CD4-positive, alpha-beta T cell (primary cell): ENCODE measurements around the gene BET1. TPM values are rescaled to one million over a fixed set of nuclear protein-coding genes. Genes with fewer than 3 reads are reported as not detected.

Experiments used
- ATAC-seq: fragments of 200-7000 bp; cut with Tn5 transposase; one replicate; pipeline ENCODE4 v1.10.0; 2022; ENCODE audit warnings: mild to moderate bottlenecking; ENCODE audit not compliant: poor library complexity
- CTCF ChIA-PET: fragments of 350-600 bp; sonication (Branson Sonifier 250); formaldehyde crosslinking; loops from one replicate; lab custom pipeline; 2021; ENCODE audit warnings: antibody characterized with exemption, inconsistent platforms; lab: Charles Lee
- POLR2A ChIA-PET: fragments of 350-600 bp; sonication (Branson Sonifier 250); formaldehyde crosslinking; loops from one replicate; lab custom pipeline; 2021; ENCODE audit warnings: antibody characterized with exemption, inconsistent platforms; lab: Charles Lee
- DNase-seq, 14 experiments: peaks; one replicate each; pipeline ENCODE4 v3.0.0-alpha.2; 2013 to 2020; ENCODE audit warnings: mixed read lengths in 2 of 14
- H3K27ac ChIP-seq, 2 donors: one replicate each; pipeline versions ENCODE4 v1.5.1 to v1.7.0; 2013; ENCODE audit warnings: low read length in 2 of 2, low read depth in 1 of 2, mild to moderate bottlenecking in 1 of 2
- H3K27me3 ChIP-seq, 2 experiments: 1 replicate in 1 of 2; 2 replicates in 1 of 2; pipeline versions ENCODE4 v1.6.1 to v1.7.0; 2013; ENCODE audit warnings: low read length in 2 of 2, control low read depth in 1 of 2, mild to moderate bottlenecking in 1 of 2, moderate library complexity in 1 of 2; ENCODE audit not compliant: insufficient read depth in 2 of 2, control insufficient read depth in 1 of 2
- H3K36me3 ChIP-seq: one replicate; pipeline ENCODE4 v1.6.1; 2013; ENCODE audit warnings: low read length, control low read depth; ENCODE audit not compliant: insufficient read depth
- H3K4me1 ChIP-seq: one replicate; pipeline ENCODE4 v1.6.1; 2013; ENCODE audit warnings: low read length, control low read depth; ENCODE audit not compliant: insufficient read depth
- H3K4me3 ChIP-seq: one replicate; pipeline ENCODE4 v1.5.1; 2013; ENCODE audit warnings: mild to moderate bottlenecking, low read length, moderate library complexity
- H3K9me3 ChIP-seq, 2 experiments: 1 replicate in 1 of 2; 2 replicates in 1 of 2; pipeline versions ENCODE4 v1.6.1 to v1.7.0; 2013; ENCODE audit warnings: low read length in 2 of 2, mild to moderate bottlenecking in 2 of 2, control low read depth in 1 of 2, moderate library complexity in 1 of 2; ENCODE audit not compliant: control insufficient read depth in 1 of 2, insufficient read depth in 1 of 2
- H3K27ac Mint-ChIP-seq: one replicate; pipeline ENCODE4 v1.8.0; 2020; ENCODE audit warnings: mixed read lengths
- H3K27me3 Mint-ChIP-seq: one replicate; pipeline ENCODE4 v1.8.0; 2021; ENCODE audit warnings: mixed read lengths
- H3K36me3 Mint-ChIP-seq: one replicate; pipeline ENCODE4 v1.8.0; 2021; ENCODE audit warnings: low read depth, mixed read lengths
- H3K4me1 Mint-ChIP-seq: one replicate; pipeline ENCODE4 v1.8.0; 2021; ENCODE audit warnings: low read depth, mixed read lengths
- H3K4me3 Mint-ChIP-seq: one replicate; pipeline ENCODE4 v1.8.0; 2020; ENCODE audit warnings: mild to moderate bottlenecking, mixed read lengths
- H3K9me3 Mint-ChIP-seq: one replicate; pipeline ENCODE4 v1.8.0; 2020; ENCODE audit warnings: mixed read lengths
- CTCF ChIP-seq: fragments of 200-600 bp; IDR thresholded peaks from one replicate; pipeline ENCODE4 v1.8.0; 2022; ENCODE audit warnings: antibody characterized with exemption, mild to moderate bottlenecking
- intact Hi-C, 2 experiments: fragments of 100-400 bp; cut with DNase I in 1 of 2; cut with micrococcal nuclease in 1 of 2; formaldehyde crosslinking; loops; one replicate each; pipeline versions ENCODE4 v1.15.1 to v1.9.0; 2023 to 2025; cut with DNase I, micrococcal nuclease
- total RNA-seq, 174 experiments: library from RNA in 2 of 174; stranded (reverse) in 2 of 174; gene quantifications; one replicate each; pipeline ENCODE4 v1.2.3 and lab custom pipeline; 2021 to 2026

Gene BET1
- total RNA-seq, 2 experiments from 2014 or later, result 7.4 to 9.5 TPM

- POLR2A ChIA-PET, result no interaction called here
- no peak overlapping the region for H3K27ac ChIP-seq
- no peaks in the 10 kb centered on the region for H3K27me3 ChIP-seq
- no peak for TF ChIP-seq CTCF
- no peak for ATAC-seq
- Mint-ChIP-seq H3K4me3 (no peak overlapping the region), H3K27me3 (no peaks in the 10 kb centered on the region), H3K4me1 (no peaks in the 10 kb centered on the region), H3K27ac (no peak overlapping the region), H3K36me3 (no peaks in the 10 kb centered on the region), H3K9me3 (no peaks in the 10 kb centered on the region)
- H3K36me3 ChIP-seq, result no peaks in the 10 kb centered on the region
- intact Hi-C loops, result no loop called here
- CTCF ChIA-PET, result no interaction called here
- H3K4me1 ChIP-seq, result no peaks in the 10 kb centered on the region
- no peaks in the 10 kb centered on the region for H3K9me3 ChIP-seq
- DNase-seq, result no peak
- H3K4me3 ChIP-seq, result no peak overlapping the region
Measured at GRCh38 chr7:93985101-93985500, 19.1 kb downstream of the BET1 start.

DNA sequence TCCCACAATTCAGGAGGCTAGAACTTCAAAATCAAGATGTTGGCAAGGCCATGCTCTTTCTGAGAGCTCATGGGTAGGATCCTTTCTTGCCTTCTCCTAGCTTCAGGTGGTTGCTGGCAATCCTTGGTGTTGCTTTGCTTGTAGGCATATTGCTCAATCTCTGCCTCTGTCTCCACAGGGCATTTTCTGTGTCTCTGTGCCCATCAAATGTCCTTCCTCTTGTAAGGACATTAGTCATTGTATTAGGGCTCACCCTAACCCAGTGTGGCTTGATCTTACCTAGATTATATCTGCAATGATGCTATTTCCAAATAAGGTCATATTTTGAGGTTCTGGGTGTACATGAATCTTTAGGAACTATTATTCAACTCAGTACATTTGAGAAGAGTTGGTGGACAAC, 20.1 kb downstream of the BET1 start:
- Mint-ChIP-seq H3K36me3 (no peaks in the 10 kb centered on the region), H3K27ac (no peak overlapping the region), H3K4me3 (no peak overlapping the region), H3K9me3 (no peaks in the 10 kb centered on the region), H3K4me1 (no peaks in the 10 kb centered on the region), H3K27me3 (no peaks in the 10 kb centered on the region)
- Histone ChIP-seq H3K27me3 (no peaks in the 10 kb centered on the region), H3K9me3 (no peaks in the 10 kb centered on the region), H3K27ac (no peak overlapping the region), H3K4me3 (no peak overlapping the region), H3K4me1 (no peaks in the 10 kb centered on the region), H3K36me3 (no peaks in the 10 kb centered on the region)
- intact Hi-C loops, result no loop called here
- ATAC-seq (no peak), DNase-seq (no peak)
- TF ChIP-seq CTCF, result no peak
- ChIA-PET CTCF (no interaction called here), POLR2A (no interaction called here)

DNA sequence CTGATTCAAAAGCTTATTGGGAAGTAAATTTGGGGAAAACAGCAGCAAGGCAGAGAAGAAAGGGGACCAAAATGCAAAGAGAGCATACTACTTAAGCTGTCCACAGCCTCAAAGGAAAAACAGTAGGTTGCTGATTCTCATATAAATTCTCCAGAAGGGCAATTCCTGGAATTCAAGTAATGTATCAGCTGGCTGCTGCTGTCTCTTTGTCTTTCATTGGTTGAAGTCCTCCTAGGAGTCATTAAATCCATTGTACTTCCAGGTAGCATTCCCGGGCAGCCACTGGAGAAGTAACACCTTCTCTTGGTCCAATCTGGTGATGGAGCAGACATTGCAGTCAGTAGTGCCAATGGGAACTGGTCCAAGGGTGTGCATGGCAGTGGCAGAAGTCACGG, 22.7 kb downstream of the BET1 start:
- Histone ChIP-seq H3K4me3 (no peak overlapping the region), H3K4me1 (no peaks in the 10 kb centered on the region), H3K36me3 (no peaks in the 10 kb centered on the region), H3K27ac (no peak overlapping the region), H3K27me3 (no peaks in the 10 kb centered on the region), H3K9me3 (no peaks in the 10 kb centered on the region)
- no peak overlapping the region for H3K27ac Mint-ChIP-seq
- CTCF ChIA-PET, result no interaction called here
- no peak for ATAC-seq
- DNase-seq, result no peak
- no peak overlapping the region for H3K4me3 Mint-ChIP-seq
- TF ChIP-seq CTCF, result no peak
- no peaks in the 10 kb centered on the region for H3K9me3 Mint-ChIP-seq
- H3K4me1 Mint-ChIP-seq, result no peaks in the 10 kb centered on the region
- intact Hi-C loops, result no loop called here
- no peaks in the 10 kb centered on the region for H3K36me3 Mint-ChIP-seq
- H3K27me3 Mint-ChIP-seq, result no peaks in the 10 kb centered on the region
- POLR2A ChIA-PET, result no interaction called here
